AG09309 (cell line): Measurements from ENCODE around the gene YIF1B.

Experiments
- DNase-seq: peaks from one replicate; pipeline ENCODE4 v3.0.0-alpha.2; 2010; ENCODE audit warnings: low read depth
- H3K4me3 ChIP-seq: 2 replicates; pipeline ENCODE4 v1.5.1; 2011; ENCODE audit warnings: mild to moderate bottlenecking, low read depth, low read length, moderate library complexity; ENCODE audit not compliant: control insufficient read depth
- TF ChIP-seq, protein P1 (sequence below): IDR thresholded peaks from 2 replicates; pipeline ENCODE4 v1.5.1; 2011; ENCODE audit warnings: mild to moderate bottlenecking, low read depth, low read length, inconsistent platforms; ENCODE audit not compliant: insufficient read depth, control insufficient read depth; ENCODE audit errors: missing control alignments

The YIF1B gene

GRCh38 chr19:38309615-38310278, 6.0 kb downstream of the YIF1B start:
- TF ChIP-seq, protein P1, sequence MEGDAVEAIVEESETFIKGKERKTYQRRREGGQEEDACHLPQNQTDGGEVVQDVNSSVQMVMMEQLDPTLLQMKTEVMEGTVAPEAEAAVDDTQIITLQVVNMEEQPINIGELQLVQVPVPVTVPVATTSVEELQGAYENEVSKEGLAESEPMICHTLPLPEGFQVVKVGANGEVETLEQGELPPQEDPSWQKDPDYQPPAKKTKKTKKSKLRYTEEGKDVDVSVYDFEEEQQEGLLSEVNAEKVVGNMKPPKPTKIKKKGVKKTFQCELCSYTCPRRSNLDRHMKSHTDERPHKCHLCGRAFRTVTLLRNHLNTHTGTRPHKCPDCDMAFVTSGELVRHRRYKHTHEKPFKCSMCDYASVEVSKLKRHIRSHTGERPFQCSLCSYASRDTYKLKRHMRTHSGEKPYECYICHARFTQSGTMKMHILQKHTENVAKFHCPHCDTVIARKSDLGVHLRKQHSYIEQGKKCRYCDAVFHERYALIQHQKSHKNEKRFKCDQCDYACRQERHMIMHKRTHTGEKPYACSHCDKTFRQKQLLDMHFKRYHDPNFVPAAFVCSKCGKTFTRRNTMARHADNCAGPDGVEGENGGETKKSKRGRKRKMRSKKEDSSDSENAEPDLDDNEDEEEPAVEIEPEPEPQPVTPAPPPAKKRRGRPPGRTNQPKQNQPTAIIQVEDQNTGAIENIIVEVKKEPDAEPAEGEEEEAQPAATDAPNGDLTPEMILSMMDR = no peak
- no peak overlapping the region for H3K4me3 ChIP-seq
- DNase-seq = no peak

DNA sequence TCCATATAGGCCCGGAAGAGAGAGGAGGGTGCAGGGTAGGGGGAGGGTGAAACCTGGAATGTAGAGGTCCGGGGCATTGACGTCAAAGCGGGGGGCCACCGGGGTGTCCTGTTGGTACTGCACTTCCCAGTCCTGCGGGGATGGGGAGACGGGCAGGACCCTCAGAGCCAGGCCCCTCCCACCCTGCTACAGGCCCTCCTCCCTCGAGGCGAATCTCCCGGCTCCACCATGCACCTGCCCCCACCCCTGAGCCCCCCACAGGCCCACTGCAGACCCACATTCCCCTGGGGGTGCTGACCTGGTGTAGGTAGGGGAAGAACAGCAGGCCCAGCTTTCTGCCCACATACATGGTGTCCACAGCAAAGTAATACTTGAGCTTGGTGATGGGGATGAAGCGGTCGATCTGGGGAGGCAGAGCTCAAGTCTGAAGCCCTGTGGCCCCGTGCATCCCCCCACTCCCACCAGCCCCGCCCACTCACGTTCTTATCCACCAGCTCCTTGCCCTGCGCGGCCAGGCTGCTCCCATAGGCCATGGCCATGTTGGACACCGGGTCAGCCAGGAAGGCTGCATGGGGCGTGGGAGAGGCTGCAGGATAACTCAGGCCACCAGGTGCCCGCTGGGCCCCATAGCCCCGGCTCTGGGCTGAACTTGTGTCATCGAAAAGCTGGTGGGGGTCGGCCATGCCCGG, 6.7 kb downstream of the YIF1B start:
- DNase-seq = no peak
- TF ChIP-seq, protein P1 = no peak
- no peak overlapping the region for H3K4me3 ChIP-seq

- TF ChIP-seq, protein P1 = no peak
- H3K4me3 ChIP-seq = no peak overlapping the region
- no peak for DNase-seq
Measured at GRCh38 chr19:38308006-38308766, 7.6 kb downstream of the YIF1B start.

GRCh38 chr19:38307597-38307996, 8.2 kb downstream of the YIF1B start:
- H3K4me3 ChIP-seq = no peak overlapping the region
- no peak for DNase-seq
- TF ChIP-seq, protein P1 = no peak

DNA sequence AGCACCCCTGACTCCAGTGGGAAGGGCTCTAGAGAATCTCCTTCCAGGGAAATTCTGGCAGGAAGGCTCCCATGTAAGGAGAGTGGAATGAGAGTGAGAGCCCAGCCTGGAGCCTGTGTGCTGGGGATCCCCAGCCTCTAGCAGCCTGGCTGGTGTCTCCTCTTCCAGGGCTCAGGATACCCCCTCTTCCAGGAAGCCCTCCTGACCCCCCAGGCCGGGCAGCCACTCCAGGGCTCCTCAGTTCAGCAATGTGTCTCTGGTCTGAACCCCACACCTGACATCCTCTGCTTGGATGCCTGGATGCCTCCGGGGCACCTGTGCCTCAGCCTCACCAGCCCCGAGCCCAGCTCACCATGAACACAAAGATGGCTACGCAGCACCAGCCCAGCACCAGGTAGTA, 8.7 kb downstream of the YIF1B start:
- TF ChIP-seq, protein P1 = no peak
- no peak overlapping the region for H3K4me3 ChIP-seq
- DNase-seq = no peak

GRCh38 chr19:38306236-38306635, 9.5 kb downstream of the YIF1B start:
- no peak overlapping the region for H3K4me3 ChIP-seq
- TF ChIP-seq, protein P1 = no peak
- no peak for DNase-seq
